PC-9 (cell line): ENCODE measurements around the gene TBC1D3B. TPM values are rescaled to one million over a fixed set of nuclear protein-coding genes. Genes with fewer than 3 reads are reported as not detected.
"Not testable (repeated sequence)": the region's sequence is repeated elsewhere in the genome, so short reads cannot be mapped to it uniquely, and the experiment has no call there.

Source experiments
- BruUV-seq: library from RNA; stranded (reverse); fragments of 400-500 nt; replicated peaks from 2 replicates; lab custom pipeline; 2021; lab: Mats Ljungman, UMichigan
- CTCF ChIA-PET: fragments of 300-600 bp; sonication (Branson Sonifier 250); formaldehyde crosslinking; loops from one replicate; lab custom pipeline; 2022; ENCODE audit warnings: antibody characterized with exemption; lab: Charles Lee
- POLR2A ChIA-PET: fragments of 300-600 bp; sonication (Branson Sonifier 250); formaldehyde crosslinking; loops from one replicate; lab custom pipeline; 2022; ENCODE audit warnings: antibody characterized with exemption; ENCODE audit not compliant: unreplicated experiment; lab: Charles Lee
- DNase-seq, 2 experiments: peaks; one replicate each; pipeline versions ENCODE4 v3.0.0 to v3.0.0-alpha.2; 2015 to 2022; ENCODE audit warnings: mixed read lengths in 1 of 2
- H2AFZ ChIP-seq: fragments of 200-600 bp; sonication (generic); 2 replicates; pipeline ENCODE4 v1.8.1; 2017; ENCODE audit warnings: antibody characterized with exemption
- H3F3A ChIP-seq: fragments of 200-600 bp; sonication (generic); 2 replicates; pipeline ENCODE4 v1.8.1; 2017; ENCODE audit warnings: antibody characterized with exemption, mild to moderate bottlenecking, low read depth; ENCODE audit not compliant: insufficient read depth
- H3K27ac ChIP-seq: fragments of 200-600 bp; sonication (generic); 2 replicates; pipeline ENCODE4 v1.6.1; 2016; ENCODE audit warnings: mixed run types
- H3K27me3 ChIP-seq: fragments of 200-600 bp; sonication (generic); 2 replicates; pipeline ENCODE4 v1.6.1; 2016; ENCODE audit warnings: low read depth, mixed run types; ENCODE audit not compliant: insufficient read depth
- H3K36me3 ChIP-seq: fragments of 200-600 bp; sonication (generic); 2 replicates; pipeline ENCODE4 v1.6.1; 2016; ENCODE audit warnings: low read depth, mixed run types
- H3K4me1 ChIP-seq: fragments of 200-600 bp; sonication (generic); replicated peaks from 2 replicates; pipeline ENCODE4 v1.6.1; 2016; ENCODE audit warnings: mixed run types; ENCODE audit not compliant: insufficient read depth
- H3K4me2 ChIP-seq: fragments of 200-600 bp; sonication (generic); 2 replicates; pipeline ENCODE4 v1.6.1; 2017; ENCODE audit warnings: mixed run types
- H3K4me3 ChIP-seq: fragments of 200-600 bp; sonication (generic); 2 replicates; pipeline ENCODE4 v1.6.1; 2016; ENCODE audit warnings: mixed run types
- H3K79me2 ChIP-seq: fragments of 200-600 bp; sonication (generic); 2 replicates; pipeline ENCODE4 v1.6.1; 2017; ENCODE audit warnings: low read depth, mixed run types
- H3K9me2 ChIP-seq: fragments of 200-600 bp; sonication (generic); 2 replicates; pipeline ENCODE4 v1.8.1; 2017; ENCODE audit warnings: mild to moderate bottlenecking; ENCODE audit not compliant: insufficient read depth
- H3K9me3 ChIP-seq: fragments of 200-600 bp; sonication (generic); 2 replicates; pipeline ENCODE4 v1.8.1; 2016; ENCODE audit warnings: low read depth; ENCODE audit not compliant: insufficient read depth
- H4K20me1 ChIP-seq: fragments of 200-600 bp; sonication (generic); 2 replicates; pipeline ENCODE4 v1.8.1; 2017; ENCODE audit not compliant: insufficient read depth
- CTCF ChIP-seq: fragments of 200-600 bp; sonication (generic); conservative IDR thresholded peaks from 2 replicates; pipeline ENCODE4 v1.6.1; 2017; ENCODE audit warnings: mixed run types, antibody characterized with exemption, mild to moderate bottlenecking, moderate library complexity
- EZH2 ChIP-seq: fragments of 200-600 bp; sonication (generic); IDR thresholded peaks from 2 replicates; pipeline ENCODE4 v1.8.0; 2017; ENCODE audit warnings: antibody characterized with exemption, low read depth
- intact Hi-C: fragments of 100-400 bp; cut with micrococcal nuclease; formaldehyde crosslinking; loops from one replicate; pipeline ENCODE4 v1.10.0; 2022; ENCODE audit not compliant: unreplicated experiment
- total RNA-seq: library from RNA; stranded (reverse); gene quantifications from 2 replicates; pipeline ENCODE4 v1.2.3, GENCODE V29; 2021

Gene TBC1D3B
- total RNA-seq, 1 experiment from 2014 or later, result 13.8 TPM

- no peak for DNase-seq
- no TSS peak for BruUV-seq
- H3K27ac ChIP-seq, result no peak overlapping the region
- H3K9me2 ChIP-seq, result no peaks in the 10 kb centered on the region
- POLR2A ChIA-PET, result interaction anchor here (0.6 kb wide), 1 partner anchor 328 kb away, joined by 5 read pairs; no protein-coding TSS in a partner anchor
- no peaks in the 10 kb centered on the region for H3K9me3 ChIP-seq
- H2AFZ ChIP-seq, result no peak overlapping the region
- H3K36me3 ChIP-seq, result no peaks in the 10 kb centered on the region
- intact Hi-C loops, result no loop called here
- H3K4me3 ChIP-seq, result no peak overlapping the region
- no peak for TF ChIP-seq EZH2
- no peak for TF ChIP-seq CTCF
- H3K4me1 ChIP-seq, result no peaks in the 10 kb centered on the region
- no peaks in the 10 kb centered on the region for H3K79me2 ChIP-seq
- no peak overlapping the region for H3K4me2 ChIP-seq
- 0 out of 2 replicates have a peak, but pooled peaks cover 4% of the 10 kb centered on the region for H4K20me1 ChIP-seq
- CTCF ChIA-PET, result interaction anchor here (0.7 kb wide), 1 partner anchor 211 kb away, joined by 14 read pairs; no protein-coding TSS in a partner anchor
- H3K27me3 ChIP-seq, result peaks cover 70% of the 10 kb centered on the region
- H3F3A ChIP-seq, result no peaks in the 10 kb centered on the region
These were observed 6.0 kb upstream of the TBC1D3B start for GRCh38 chr17:36182176-36183000.

DNA sequence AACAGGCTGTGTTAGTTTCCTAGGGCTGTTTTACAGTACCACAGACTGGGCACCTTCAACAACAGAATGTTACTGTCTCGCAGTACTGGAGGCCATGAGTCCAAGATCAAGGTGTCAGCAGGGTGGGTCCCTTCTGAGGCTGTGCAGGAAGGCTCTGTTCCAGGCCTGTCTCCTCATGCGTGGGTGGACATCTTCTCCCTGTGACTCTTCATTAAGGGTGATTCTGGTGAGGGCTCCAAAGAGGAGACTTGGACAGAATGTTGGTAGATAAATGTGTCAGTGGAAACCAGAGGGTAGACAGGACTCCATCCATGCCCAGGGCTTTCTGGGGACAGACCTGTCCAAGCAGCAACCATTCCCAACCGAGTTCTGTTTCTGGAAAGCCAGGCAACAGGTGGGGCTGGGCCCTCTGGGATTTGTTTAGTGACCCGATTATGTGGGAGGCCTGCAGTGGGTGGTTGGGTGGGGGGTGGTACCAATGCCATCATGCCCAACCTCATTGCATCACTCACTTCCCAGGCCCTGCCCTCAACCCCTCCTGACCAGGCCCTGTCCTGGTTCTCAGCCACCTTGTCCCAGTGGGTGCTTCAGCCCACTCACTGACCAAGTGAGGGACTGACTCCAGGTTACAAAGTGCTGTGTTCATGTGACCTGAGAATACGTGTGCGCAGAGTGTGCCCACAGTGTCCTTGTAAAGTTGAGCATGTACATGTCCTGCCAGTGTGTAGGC lies 5.2 kb upstream of the TBC1D3B start:
- H3F3A ChIP-seq, H3K4me3 ChIP-seq, H3K27ac ChIP-seq, BruUV-seq, CTCF ChIA-PET, H3K79me2 ChIP-seq, H3K9me2 ChIP-seq, DNase-seq, H4K20me1 ChIP-seq, H3K4me1 ChIP-seq, H3K4me2 ChIP-seq, H3K36me3 ChIP-seq, intact Hi-C loops, POLR2A ChIA-PET, H2AFZ ChIP-seq, H3K9me3 ChIP-seq: not testable (repeated sequence)
- peaks cover 63% of the 10 kb centered on the region for H3K27me3 ChIP-seq

DNA sequence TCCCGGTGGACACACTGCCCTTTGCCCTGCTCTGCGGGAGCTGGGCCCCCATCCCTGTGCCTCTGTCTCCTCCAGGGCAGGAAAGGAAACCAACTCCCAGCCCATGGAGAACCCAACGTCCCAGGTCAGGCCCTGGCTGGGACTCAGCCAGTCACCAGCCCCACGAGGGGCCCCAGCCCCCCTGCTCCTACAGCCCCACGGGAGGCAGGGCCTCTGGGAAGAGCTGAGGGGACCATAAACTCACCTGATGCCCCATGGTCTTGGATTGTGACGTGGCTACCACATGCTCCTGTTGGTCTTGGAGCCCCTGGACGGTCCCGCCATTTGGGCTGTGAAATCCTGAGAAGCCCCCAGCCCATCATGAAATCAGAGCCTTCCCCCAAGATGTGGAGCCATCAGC lies 7.6 kb downstream of the TBC1D3B start:
- H3K4me3 ChIP-seq, H3K36me3 ChIP-seq, H3K27ac ChIP-seq, intact Hi-C loops, H3K9me3 ChIP-seq, H3K9me2 ChIP-seq, H3F3A ChIP-seq, POLR2A ChIA-PET, H3K4me2 ChIP-seq, H2AFZ ChIP-seq, H4K20me1 ChIP-seq, H3K79me2 ChIP-seq, H3K4me1 ChIP-seq, BruUV-seq, CTCF ChIA-PET, DNase-seq: not testable (repeated sequence)
- H3K27me3 ChIP-seq, result peaks cover 24% of the 10 kb centered on the region
